ENCODE measurements around the gene CDC34. TPM values are rescaled to one million over a fixed set of nuclear protein-coding genes. Genes with fewer than 3 reads are reported as not detected.

Gene CDC34
- total RNA-seq, 1 experiment from 2014 or later, result 87.4 TPM

- H3K4me3 ChIP-seq (replicated peaks in 1 of 2; ENCODE audit: low read depth in 1 of 2, low read length in 2 of 2), result no peak overlapping the region
- DNase-seq (ENCODE audit: low read depth, low spot score) (no peak), ATAC-seq (no peak)
- no peaks in the 10 kb centered on the region for H3K36me3 ChIP-seq (ENCODE audit: control insufficient read depth in 1 of 2, insufficient read depth in 2 of 2, low read length in 2 of 2)
- RAD21 ChIA-PET (ENCODE audit: low non-redundant PET in 1 of 2, low total read pairs in 2 of 2, uncharacterized antibody in 2 of 2, unreplicated experiment in 2 of 2), result no interaction called here
- no peak overlapping the region for H3K27ac ChIP-seq (ENCODE audit: low read depth, low read length)
- H3K4me2 ChIP-seq (ENCODE audit: low read length), result no peak overlapping the region
- H3K9ac ChIP-seq (ENCODE audit: low read length), result no peak overlapping the region
- no peaks in the 10 kb centered on the region for H3K27me3 ChIP-seq (ENCODE audit: insufficient read depth, low read length)
- BruUV-seq (replicated peaks), result no TSS peak
- TF ChIP-seq YY1 (IDR thresholded peaks at IDR 0.05; ENCODE audit: extremely low read depth, insufficient replicate concordance, low read depth, low read length) (no peak), SP1 (IDR thresholded peaks at IDR 0.05; ENCODE audit: low read depth) (no peak), EGR1 (IDR thresholded peaks at IDR 0.05; ENCODE audit: low read depth) (no peak), POLR2A (IDR thresholded peaks at IDR 0.05; ENCODE audit: borderline replicate concordance, extremely low read depth, insufficient read depth, insufficient read length) (no peak), ELF1 (IDR thresholded peaks at IDR 0.05; ENCODE audit: borderline replicate concordance, low read depth) (no peak), ZFX (IDR thresholded peaks at IDR 0.05) (no peak), CBX3 (IDR thresholded peaks at IDR 0.05; ENCODE audit: low read depth) (no peak), POLR2AphosphoS5 (IDR thresholded peaks at IDR 0.05; ENCODE audit: low read depth, low read length) (no peak), EZH2 (IDR thresholded peaks at IDR 0.05) (no peak), MAX (IDR thresholded peaks at IDR 0.05) (no peak), JUND (IDR thresholded peaks at IDR 0.05) (no peak), CTCF (IDR thresholded peaks at IDR 0.05 in 2 of 3, conservative IDR thresholded peaks at IDR 0.05 in 1 of 3; ENCODE audit: borderline replicate concordance in 1 of 3, insufficient read depth in 1 of 3, low read depth in 2 of 3, low read length in 2 of 3) (no peak), TCF7L2 (IDR thresholded peaks at IDR 0.05; ENCODE audit: borderline replicate concordance, extremely low read depth, insufficient read depth, insufficient read length) (no peak), EZH2phosphoT487 (IDR thresholded peaks at IDR 0.05; ENCODE audit: borderline replicate concordance) (no peak), SIN3A (IDR thresholded peaks at IDR 0.05; ENCODE audit: low read depth) (no peak), FOSL1 (IDR thresholded peaks at IDR 0.05; ENCODE audit: low read depth) (no peak), CEBPB (IDR thresholded peaks at IDR 0.05; ENCODE audit: low read depth) (no peak)
- TF ChIP-seq, protein P1, sequence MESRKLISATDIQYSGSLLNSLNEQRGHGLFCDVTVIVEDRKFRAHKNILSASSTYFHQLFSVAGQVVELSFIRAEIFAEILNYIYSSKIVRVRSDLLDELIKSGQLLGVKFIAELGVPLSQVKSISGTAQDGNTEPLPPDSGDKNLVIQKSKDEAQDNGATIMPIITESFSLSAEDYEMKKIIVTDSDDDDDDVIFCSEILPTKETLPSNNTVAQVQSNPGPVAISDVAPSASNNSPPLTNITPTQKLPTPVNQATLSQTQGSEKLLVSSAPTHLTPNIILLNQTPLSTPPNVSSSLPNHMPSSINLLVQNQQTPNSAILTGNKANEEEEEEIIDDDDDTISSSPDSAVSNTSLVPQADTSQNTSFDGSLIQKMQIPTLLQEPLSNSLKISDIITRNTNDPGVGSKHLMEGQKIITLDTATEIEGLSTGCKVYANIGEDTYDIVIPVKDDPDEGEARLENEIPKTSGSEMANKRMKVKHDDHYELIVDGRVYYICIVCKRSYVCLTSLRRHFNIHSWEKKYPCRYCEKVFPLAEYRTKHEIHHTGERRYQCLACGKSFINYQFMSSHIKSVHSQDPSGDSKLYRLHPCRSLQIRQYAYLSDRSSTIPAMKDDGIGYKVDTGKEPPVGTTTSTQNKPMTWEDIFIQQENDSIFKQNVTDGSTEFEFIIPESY (IDR thresholded peaks at IDR 0.05; ENCODE audit: extremely low read depth, insufficient replicate concordance, low read length), result no peak
- TF ChIP-seq, protein P2, sequence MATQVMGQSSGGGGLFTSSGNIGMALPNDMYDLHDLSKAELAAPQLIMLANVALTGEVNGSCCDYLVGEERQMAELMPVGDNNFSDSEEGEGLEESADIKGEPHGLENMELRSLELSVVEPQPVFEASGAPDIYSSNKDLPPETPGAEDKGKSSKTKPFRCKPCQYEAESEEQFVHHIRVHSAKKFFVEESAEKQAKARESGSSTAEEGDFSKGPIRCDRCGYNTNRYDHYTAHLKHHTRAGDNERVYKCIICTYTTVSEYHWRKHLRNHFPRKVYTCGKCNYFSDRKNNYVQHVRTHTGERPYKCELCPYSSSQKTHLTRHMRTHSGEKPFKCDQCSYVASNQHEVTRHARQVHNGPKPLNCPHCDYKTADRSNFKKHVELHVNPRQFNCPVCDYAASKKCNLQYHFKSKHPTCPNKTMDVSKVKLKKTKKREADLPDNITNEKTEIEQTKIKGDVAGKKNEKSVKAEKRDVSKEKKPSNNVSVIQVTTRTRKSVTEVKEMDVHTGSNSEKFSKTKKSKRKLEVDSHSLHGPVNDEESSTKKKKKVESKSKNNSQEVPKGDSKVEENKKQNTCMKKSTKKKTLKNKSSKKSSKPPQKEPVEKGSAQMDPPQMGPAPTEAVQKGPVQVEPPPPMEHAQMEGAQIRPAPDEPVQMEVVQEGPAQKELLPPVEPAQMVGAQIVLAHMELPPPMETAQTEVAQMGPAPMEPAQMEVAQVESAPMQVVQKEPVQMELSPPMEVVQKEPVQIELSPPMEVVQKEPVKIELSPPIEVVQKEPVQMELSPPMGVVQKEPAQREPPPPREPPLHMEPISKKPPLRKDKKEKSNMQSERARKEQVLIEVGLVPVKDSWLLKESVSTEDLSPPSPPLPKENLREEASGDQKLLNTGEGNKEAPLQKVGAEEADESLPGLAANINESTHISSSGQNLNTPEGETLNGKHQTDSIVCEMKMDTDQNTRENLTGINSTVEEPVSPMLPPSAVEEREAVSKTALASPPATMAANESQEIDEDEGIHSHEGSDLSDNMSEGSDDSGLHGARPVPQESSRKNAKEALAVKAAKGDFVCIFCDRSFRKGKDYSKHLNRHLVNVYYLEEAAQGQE (IDR thresholded peaks at IDR 0.05; ENCODE audit: low read depth), result no peak
- TF ChIP-seq, protein P3, sequence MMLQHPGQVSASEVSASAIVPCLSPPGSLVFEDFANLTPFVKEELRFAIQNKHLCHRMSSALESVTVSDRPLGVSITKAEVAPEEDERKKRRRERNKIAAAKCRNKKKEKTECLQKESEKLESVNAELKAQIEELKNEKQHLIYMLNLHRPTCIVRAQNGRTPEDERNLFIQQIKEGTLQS (IDR thresholded peaks at IDR 0.05), result no peak
- no peaks in the 10 kb centered on the region for H4K20me1 ChIP-seq (ENCODE audit: insufficient read depth)
- H3K4me1 ChIP-seq (ENCODE audit: control insufficient read depth in 1 of 2, insufficient read depth in 2 of 2, low read length in 2 of 2), result peaks cover 2 to 10% of the 10 kb centered on the region in 2 experiments; a peak in 3 of 4 replicates
- H3K9me3 ChIP-seq (ENCODE audit: control insufficient read depth in 1 of 2, insufficient read depth in 1 of 2, low read depth in 1 of 2, low read length in 2 of 2), result no peaks in the 10 kb centered on the region; a peak in 1 of 4 replicates
- no peaks in the 10 kb centered on the region for H3K79me2 ChIP-seq (ENCODE audit: insufficient read depth, low read length)
- POLR2A ChIA-PET, result no interaction called here
- intact Hi-C loops (cut with micrococcal nuclease), result no loop called here
- no peaks in the 10 kb centered on the region for H3K9me2 ChIP-seq (ENCODE audit: insufficient read depth)
- CTCF ChIA-PET, result no interaction called here
- H2AFZ ChIP-seq (ENCODE audit: low read depth, low read length, poor library complexity, severe bottlenecking), result no peak overlapping the region
Measured at GRCh38 chr19:496986-497385, 34.6 kb upstream of the CDC34 start.
